OCI-LY7 (cell line): ENCODE data around the gene MMP19. TPM values are rescaled to one million over a fixed set of nuclear protein-coding genes. Genes with fewer than 3 reads are reported as not detected.
A peak's percentile ranks its signal among the peaks of the same experiment; 100 is the strongest.

Experiments used
- Bru-seq: library from RNA; stranded (reverse); fragments of 400-500 nt; gene quantifications from one replicate; lab custom pipeline; 2021; lab: Mats Ljungman, UMichigan
- BruChase-seq, 2 experiments: library from RNA; stranded (reverse); fragments of 400-500 nt; gene quantifications; one replicate each; lab custom pipeline; 2021; lab: Mats Ljungman, UMichigan
- BruUV-seq: library from RNA; stranded (reverse); fragments of 400-500 nt; replicated peaks from 2 replicates; lab custom pipeline; 2021; lab: Mats Ljungman, UMichigan
- CTCF ChIA-PET: fragments of 300-600 bp; sonication (Branson Sonifier 250); formaldehyde crosslinking; loops from one replicate; lab custom pipeline; 2022; ENCODE audit warnings: antibody characterized with exemption; ENCODE audit not compliant: unreplicated experiment; lab: Charles Lee
- POLR2A ChIA-PET: fragments of 300-600 bp; sonication (Branson Sonifier 250); formaldehyde crosslinking; loops from one replicate; lab custom pipeline; 2022; ENCODE audit warnings: antibody characterized with exemption; lab: Charles Lee
- DNase-seq: peaks from one replicate; pipeline ENCODE4 v3.0.0-alpha.2; 2015; ENCODE audit warnings: low spot score
- H2AFZ ChIP-seq: fragments of 200-600 bp; sonication (generic), shearing (Covaris generic); 2 replicates; pipeline ENCODE4 v1.6.1; 2014; ENCODE audit warnings: mild to moderate bottlenecking, antibody characterized with exemption, low read length, moderate library complexity
- H3K27ac ChIP-seq: fragments of 200-600 bp; sonication (generic); 2 replicates; pipeline ENCODE4 v1.5.1; 2014; ENCODE audit warnings: mixed run types, low read depth, mild to moderate bottlenecking, moderate library complexity, low read length, inconsistent platforms; ENCODE audit not compliant: poor library complexity, severe bottlenecking
- H3K36me3 ChIP-seq: fragments of 200-600 bp; sonication (generic); 2 replicates; pipeline ENCODE4 v1.6.1; 2014; ENCODE audit warnings: mild to moderate bottlenecking, antibody characterized with exemption, low read length, moderate library complexity, mixed read lengths; ENCODE audit not compliant: insufficient read depth
- H3K4me1 ChIP-seq: fragments of 200-600 bp; sonication (generic); 2 replicates; pipeline ENCODE4 v1.5.1; 2014; ENCODE audit warnings: mild to moderate bottlenecking, low read length; ENCODE audit not compliant: insufficient read depth, poor library complexity, severe bottlenecking
- H3K4me2 ChIP-seq: fragments of 200-600 bp; sonication (generic); 2 replicates; pipeline ENCODE4 v1.6.1; 2014; ENCODE audit warnings: mild to moderate bottlenecking, low read length
- H3K4me3 ChIP-seq: fragments of 200-600 bp; sonication (generic); 2 replicates; pipeline ENCODE4 v1.5.1; 2014; ENCODE audit warnings: mild to moderate bottlenecking, low read depth, low read length; ENCODE audit not compliant: poor library complexity, severe bottlenecking
- H3K79me2 ChIP-seq: fragments of 200-600 bp; sonication (generic); 2 replicates; pipeline ENCODE4 v1.6.1; 2016; ENCODE audit warnings: low read depth, mild to moderate bottlenecking, low read length, moderate library complexity, mixed read lengths; ENCODE audit not compliant: insufficient read depth
- H3K9me2 ChIP-seq: fragments of 200-600 bp; sonication (generic); 2 replicates; pipeline ENCODE4 v1.6.1; 2016; ENCODE audit warnings: mild to moderate bottlenecking, low read length, mixed read lengths; ENCODE audit not compliant: insufficient read depth
- H3K9me3 ChIP-seq: fragments of 200-600 bp; sonication (generic); 2 replicates; pipeline ENCODE4 v1.6.1; 2014; ENCODE audit warnings: mild to moderate bottlenecking, mixed run types, low read length, mixed read lengths
- H4K20me1 ChIP-seq: fragments of 200-600 bp; sonication (generic); 2 replicates; pipeline ENCODE4 v1.6.1; 2014; ENCODE audit warnings: mild to moderate bottlenecking, antibody characterized with exemption, low read length, moderate library complexity, mixed read lengths; ENCODE audit not compliant: insufficient read depth
- EZH2phosphoT487 ChIP-seq: fragments of 200-600 bp; sonication (generic); IDR thresholded peaks from 2 replicates; pipeline ENCODE4 v1.6.1; 2018; ENCODE audit warnings: low read depth, borderline replicate concordance, mild to moderate bottlenecking, mixed run types, antibody characterized with exemption, low read length, moderate library complexity, mixed read lengths
- intact Hi-C: fragments of 100-400 bp; cut with micrococcal nuclease; formaldehyde crosslinking; loops from one replicate; pipeline ENCODE4 v1.10.0; 2022; ENCODE audit not compliant: unreplicated experiment
- long read RNA-seq: library from polyadenylated mRNA; stranded (forward); transcript quantifications from one replicate; pipeline ENCODE4 v2.0.0, GENCODE V29; 2022
- total RNA-seq, 2 experiments: library from RNA; depleted of rRNA in 1 of 2; stranded (reverse); fragments of >200 nt in 1 of 2; shearing (Covaris generic) in 1 of 2; gene quantifications; 2 replicates each; pipeline ENCODE4 v1.2.3, GENCODE V29; 2014 to 2022
- TF ChIP-seq, protein P1 (sequence below): fragments of 200-600 bp; sonication (generic); conservative IDR thresholded peaks from 2 replicates; pipeline ENCODE4 v1.5.1; 2014; ENCODE audit warnings: mild to moderate bottlenecking, antibody characterized with exemption, low read length, moderate library complexity, mixed read lengths

Gene MMP19
- not detected in 2 replicates for total RNA-seq (2014; rRNA removed; shearing (Covaris generic))
- total RNA-seq (2022) = not detected in 2 replicates
- Bru-seq, nascent RNA = percentile 12 among the genes with signal in this experiment
- not detected for BruChase-seq, experiment 1, labeled RNA remaining after a 6-hour chase
- not detected for BruChase-seq, experiment 2, labeled RNA remaining after a 2-hour chase
- long read RNA-seq = 0 reads

GRCh38 chr12:55842681-55843429, at the start of gene MMP19:
TSS of gene MMP19 (minus strand) at chr12:55842936. CDS start at chr12:55842830, 106 bp downstream.
- no TSS peak for BruUV-seq

DNA sequence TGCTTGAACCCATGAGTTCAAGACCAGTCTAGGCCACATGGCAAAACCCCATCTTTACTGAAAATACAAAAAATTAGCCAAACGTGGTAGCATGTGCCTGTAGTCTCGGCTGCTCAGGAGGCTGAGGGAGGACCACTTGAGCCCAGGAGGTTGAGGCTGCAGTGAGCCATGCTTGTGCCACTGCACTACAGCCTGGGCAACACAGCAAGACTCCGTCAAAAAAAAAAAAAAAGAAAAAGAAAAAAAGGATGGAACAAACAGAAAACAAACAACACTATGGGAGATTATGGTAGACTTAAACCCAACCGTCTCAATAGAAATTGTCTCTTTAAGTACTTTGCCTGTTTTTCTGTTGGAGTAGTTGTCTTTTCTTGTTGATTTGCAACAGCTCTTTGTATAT, 48.6 kb upstream of the MMP19 start:
- ChIA-PET POLR2A (interaction anchor here (0.7 kb wide), 1 partner anchor 153 kb away, joined by 3 read pairs; no protein-coding TSS in a partner anchor), CTCF (no interaction called here)
- TF ChIP-seq EZH2phosphoT487 = no peak
- TF ChIP-seq, protein P1, sequence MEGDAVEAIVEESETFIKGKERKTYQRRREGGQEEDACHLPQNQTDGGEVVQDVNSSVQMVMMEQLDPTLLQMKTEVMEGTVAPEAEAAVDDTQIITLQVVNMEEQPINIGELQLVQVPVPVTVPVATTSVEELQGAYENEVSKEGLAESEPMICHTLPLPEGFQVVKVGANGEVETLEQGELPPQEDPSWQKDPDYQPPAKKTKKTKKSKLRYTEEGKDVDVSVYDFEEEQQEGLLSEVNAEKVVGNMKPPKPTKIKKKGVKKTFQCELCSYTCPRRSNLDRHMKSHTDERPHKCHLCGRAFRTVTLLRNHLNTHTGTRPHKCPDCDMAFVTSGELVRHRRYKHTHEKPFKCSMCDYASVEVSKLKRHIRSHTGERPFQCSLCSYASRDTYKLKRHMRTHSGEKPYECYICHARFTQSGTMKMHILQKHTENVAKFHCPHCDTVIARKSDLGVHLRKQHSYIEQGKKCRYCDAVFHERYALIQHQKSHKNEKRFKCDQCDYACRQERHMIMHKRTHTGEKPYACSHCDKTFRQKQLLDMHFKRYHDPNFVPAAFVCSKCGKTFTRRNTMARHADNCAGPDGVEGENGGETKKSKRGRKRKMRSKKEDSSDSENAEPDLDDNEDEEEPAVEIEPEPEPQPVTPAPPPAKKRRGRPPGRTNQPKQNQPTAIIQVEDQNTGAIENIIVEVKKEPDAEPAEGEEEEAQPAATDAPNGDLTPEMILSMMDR = no peak
- BruUV-seq = no TSS peak
- Histone ChIP-seq H3K79me2 (no peaks in the 10 kb centered on the region), H3K9me3 (no peaks in the 10 kb centered on the region), H3K9me2 (no peaks in the 10 kb centered on the region), H4K20me1 (no peaks in the 10 kb centered on the region), H3K27ac (no peak overlapping the region), H3K36me3 (no peaks in the 10 kb centered on the region), H3K4me2 (no peak overlapping the region), H3K4me3 (no peak overlapping the region), H3K4me1 (no peaks in the 10 kb centered on the region), H2AFZ (no peak overlapping the region)
- intact Hi-C loops = no loop called here
- no peak for DNase-seq

More at GRCh38 chr12:55842681-55843429, at the start of gene MMP19:
- intact Hi-C loops = no loop called here
- Histone ChIP-seq H3K4me1 (no peaks in the 10 kb centered on the region), H3K9me2 (no peaks in the 10 kb centered on the region), H3K4me3 (no peak within 1 kb of the TSS), H3K27ac (no peak within 1 kb of the TSS), H3K36me3 (no peaks in the 10 kb centered on the region), H3K9me3 (no peaks in the 10 kb centered on the region), H3K79me2 (no peaks in the 10 kb centered on the region), H4K20me1 (no peaks in the 10 kb centered on the region), H3K4me2 (no peak within 1 kb of the TSS), H2AFZ (no peak within 1 kb of the TSS)
- ChIA-PET CTCF (no interaction called here), POLR2A (no interaction called here)
- no peak for DNase-seq
- TF ChIP-seq, protein P1 = no peak
- no peak for TF ChIP-seq EZH2phosphoT487

- no TSS peak for BruUV-seq
Measured at GRCh38 chr12:55885113-55885512, 42.4 kb upstream of the MMP19 start.

More at GRCh38 chr12:55885113-55885512, 42.4 kb upstream of the MMP19 start:
- intact Hi-C loops = no loop called here
- ChIA-PET CTCF (no interaction called here), POLR2A (no interaction called here)
- Histone ChIP-seq H3K4me2 (no peak overlapping the region), H2AFZ (no peak overlapping the region), H3K4me3 (no peak overlapping the region), H3K27ac (no peak overlapping the region), H3K4me1 (peaks cover 3% of the 10 kb centered on the region), H3K9me2 (no peaks in the 10 kb centered on the region), H4K20me1 (no peaks in the 10 kb centered on the region), H3K36me3 (no peaks in the 10 kb centered on the region), H3K9me3 (no peaks in the 10 kb centered on the region), H3K79me2 (no peaks in the 10 kb centered on the region)
- no peak for DNase-seq
- TF ChIP-seq, protein P1 = no peak
- TF ChIP-seq EZH2phosphoT487 = no peak
